Measurements from ENCODE around the gene NOTUM.

- TF ChIP-seq CTCF (IDR thresholded peaks at IDR 0.05) = no peak
- TF ChIP-seq POLR2A (IDR thresholded peaks at IDR 0.05) = no peak
These were observed 40.0 kb upstream of the NOTUM start for GRCh38 chr17:82000803-82001570.
